ENCODE measurements around the gene C6orf120.

DNA sequence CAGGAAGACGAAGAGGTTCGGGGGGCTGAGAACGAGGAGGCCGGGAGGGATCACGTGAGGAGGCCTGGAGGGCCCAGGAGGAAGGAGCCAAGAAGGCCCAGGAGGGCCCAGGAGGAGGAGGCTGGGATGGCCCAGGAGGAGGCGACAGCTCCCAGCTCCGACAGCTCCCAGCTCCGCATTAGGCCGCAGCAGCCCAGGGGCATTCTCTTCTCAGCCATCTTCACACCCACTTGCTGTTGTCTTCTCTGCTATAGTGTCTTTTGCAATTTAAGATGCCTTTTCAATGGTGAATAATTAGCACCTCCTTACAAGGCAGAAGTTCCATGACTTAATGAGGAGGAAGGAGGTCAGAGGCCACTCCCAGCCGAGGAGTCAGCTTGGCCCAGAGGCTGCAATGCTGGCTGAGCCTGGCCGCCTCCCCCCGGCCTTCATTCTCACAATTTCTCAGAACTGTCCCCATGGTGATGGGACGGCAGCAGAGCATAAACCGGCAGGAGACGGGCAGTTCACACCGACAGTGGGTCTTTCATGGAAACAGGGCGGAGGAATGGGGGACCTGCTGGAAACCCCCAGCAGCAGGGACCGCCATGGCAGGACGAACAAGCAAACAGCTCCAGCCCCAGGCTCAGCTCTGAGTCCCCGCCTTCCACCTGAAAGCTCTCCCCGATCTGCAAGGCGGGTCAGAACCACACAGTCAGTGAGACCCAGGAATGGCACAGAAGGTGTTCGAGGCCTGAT is 45.2 kb upstream of the C6orf120 start:
- TF ChIP-seq KLF15 (CRISPR knock-in tag; IDR thresholded peaks at IDR 0.05; ENCODE audit: borderline replicate concordance): no peak
- TF ChIP-seq TRIM24 (CRISPR knock-in tag; IDR thresholded peaks at IDR 0.05): no peak
- TF ChIP-seq MAFK (conservative IDR thresholded peaks at IDR 0.05 in 1 of 2, IDR thresholded peaks at IDR 0.05 in 1 of 2; ENCODE audit: low read length in 2 of 2): no peak
- TF ChIP-seq GABPA (IDR thresholded peaks at IDR 0.05; ENCODE audit: low read depth, low read length): no peak
- TF ChIP-seq GABPA (CRISPR knock-in tag; IDR thresholded peaks at IDR 0.05; ENCODE audit: low read depth): no peak
- TF ChIP-seq, protein P1, sequence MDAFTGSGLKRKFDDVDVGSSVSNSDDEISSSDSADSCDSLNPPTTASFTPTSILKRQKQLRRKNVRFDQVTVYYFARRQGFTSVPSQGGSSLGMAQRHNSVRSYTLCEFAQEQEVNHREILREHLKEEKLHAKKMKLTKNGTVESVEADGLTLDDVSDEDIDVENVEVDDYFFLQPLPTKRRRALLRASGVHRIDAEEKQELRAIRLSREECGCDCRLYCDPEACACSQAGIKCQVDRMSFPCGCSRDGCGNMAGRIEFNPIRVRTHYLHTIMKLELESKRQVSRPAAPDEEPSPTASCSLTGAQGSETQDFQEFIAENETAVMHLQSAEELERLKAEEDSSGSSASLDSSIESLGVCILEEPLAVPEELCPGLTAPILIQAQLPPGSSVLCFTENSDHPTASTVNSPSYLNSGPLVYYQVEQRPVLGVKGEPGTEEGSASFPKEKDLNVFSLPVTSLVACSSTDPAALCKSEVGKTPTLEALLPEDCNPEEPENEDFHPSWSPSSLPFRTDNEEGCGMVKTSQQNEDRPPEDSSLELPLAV (CRISPR knock-in tag; conservative IDR thresholded peaks at IDR 0.05; ENCODE audit: low read depth): no peak
- TF ChIP-seq POLR2A (IDR thresholded peaks at IDR 0.05; ENCODE audit: insufficient read depth in 1 of 2, low read depth in 2 of 2, low read length in 2 of 2): no peak
- no peak for TF ChIP-seq ZNF143 (CRISPR knock-in tag; IDR thresholded peaks at IDR 0.05)
- no peak for TF ChIP-seq SMAD1 (CRISPR knock-in tag; IDR thresholded peaks at IDR 0.05; ENCODE audit: borderline replicate concordance, low read depth)
- TF ChIP-seq TERF1 (CRISPR knock-in tag; IDR thresholded peaks at IDR 0.05): no peak
- TF ChIP-seq MXD4 (CRISPR knock-in tag; IDR thresholded peaks at IDR 0.05): no peak
- no peak for TF ChIP-seq CREB1 (IDR thresholded peaks at IDR 0.05)
- TF ChIP-seq CREB1 (CRISPR knock-in tag; IDR thresholded peaks at IDR 0.05): no peak
